NT2/D1 (cell line): Measurements from ENCODE around the gene EHD1.
A peak's percentile ranks its signal among the peaks of the same experiment; 100 is the strongest.

ENCODE experiments used
- DNase-seq: peaks from one replicate; pipeline ENCODE4 v3.0.0-alpha.2; 2011; ENCODE audit warnings: low read depth, low spot score
- H3K27me3 ChIP-seq: 2 replicates; pipeline ENCODE4 v1.6.0; 2011; ENCODE audit warnings: mild to moderate bottlenecking; ENCODE audit not compliant: insufficient read length, insufficient read depth
- H3K36me3 ChIP-seq: 2 replicates; pipeline ENCODE4 v1.6.1; 2011; ENCODE audit warnings: mild to moderate bottlenecking, low read length, mixed read lengths; ENCODE audit not compliant: insufficient read depth, insufficient read length
- H3K4me1 ChIP-seq: 2 replicates; pipeline ENCODE4 v1.5.1; 2011; ENCODE audit not compliant: insufficient read depth, insufficient read length
- H3K4me3 ChIP-seq: 2 replicates; pipeline ENCODE4 v1.5.1; 2011; ENCODE audit warnings: low read depth; ENCODE audit not compliant: insufficient read length
- H3K9ac ChIP-seq: 2 replicates; pipeline ENCODE4 v1.6.0; 2011; ENCODE audit warnings: low read depth; ENCODE audit not compliant: insufficient read length
- H3K9me3 ChIP-seq: 2 replicates; pipeline ENCODE4 v1.5.1; 2011; ENCODE audit warnings: mild to moderate bottlenecking, low read length; ENCODE audit not compliant: insufficient read depth
- SUZ12 ChIP-seq: IDR thresholded peaks from 2 replicates; pipeline ENCODE4 v1.6.1; 2011; ENCODE audit not compliant: insufficient read length, insufficient read depth; ENCODE audit errors: extremely low read depth
- YY1 ChIP-seq: IDR thresholded peaks from 2 replicates; pipeline ENCODE4 v1.6.1; 2011; ENCODE audit not compliant: insufficient read length, insufficient read depth
- ZNF274 ChIP-seq: IDR thresholded peaks from 2 replicates; pipeline ENCODE4 v1.6.1; 2011; ENCODE audit warnings: mild to moderate bottlenecking, low read depth, low read length

EHD1 gene

DNA sequence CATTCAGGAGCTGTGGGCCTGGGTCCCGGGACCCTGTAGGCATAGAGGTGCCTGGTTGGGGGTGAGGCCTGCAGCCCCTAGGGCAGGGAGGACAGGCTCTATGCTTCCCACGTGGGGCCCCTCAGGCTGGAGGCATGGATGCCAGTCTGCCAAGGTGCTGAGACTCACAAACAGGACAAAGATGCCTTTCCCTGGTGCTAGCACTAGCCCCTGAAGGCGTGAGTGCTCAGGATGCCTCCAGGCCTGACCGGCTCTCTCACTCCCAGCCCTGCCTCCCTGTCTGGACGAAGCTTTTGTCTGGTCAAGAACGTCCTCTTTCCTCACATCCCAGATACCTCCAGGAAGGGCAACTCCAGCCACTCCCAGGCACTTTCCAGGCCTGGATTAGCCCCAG lies 36.1 kb downstream of the EHD1 start:
- Histone ChIP-seq H3K9ac (peak overlapping the region; percentile 74), H3K4me3 (no peak overlapping the region), H3K27me3 (no peaks in the 10 kb centered on the region), H3K4me1 (peaks cover 24% of the 10 kb centered on the region), H3K36me3 (peaks cover 21% of the 10 kb centered on the region), H3K9me3 (no peaks in the 10 kb centered on the region)
- no peak for TF ChIP-seq YY1
- no peak for TF ChIP-seq ZNF274
- no peak for TF ChIP-seq SUZ12
- no peak for DNase-seq

DNA sequence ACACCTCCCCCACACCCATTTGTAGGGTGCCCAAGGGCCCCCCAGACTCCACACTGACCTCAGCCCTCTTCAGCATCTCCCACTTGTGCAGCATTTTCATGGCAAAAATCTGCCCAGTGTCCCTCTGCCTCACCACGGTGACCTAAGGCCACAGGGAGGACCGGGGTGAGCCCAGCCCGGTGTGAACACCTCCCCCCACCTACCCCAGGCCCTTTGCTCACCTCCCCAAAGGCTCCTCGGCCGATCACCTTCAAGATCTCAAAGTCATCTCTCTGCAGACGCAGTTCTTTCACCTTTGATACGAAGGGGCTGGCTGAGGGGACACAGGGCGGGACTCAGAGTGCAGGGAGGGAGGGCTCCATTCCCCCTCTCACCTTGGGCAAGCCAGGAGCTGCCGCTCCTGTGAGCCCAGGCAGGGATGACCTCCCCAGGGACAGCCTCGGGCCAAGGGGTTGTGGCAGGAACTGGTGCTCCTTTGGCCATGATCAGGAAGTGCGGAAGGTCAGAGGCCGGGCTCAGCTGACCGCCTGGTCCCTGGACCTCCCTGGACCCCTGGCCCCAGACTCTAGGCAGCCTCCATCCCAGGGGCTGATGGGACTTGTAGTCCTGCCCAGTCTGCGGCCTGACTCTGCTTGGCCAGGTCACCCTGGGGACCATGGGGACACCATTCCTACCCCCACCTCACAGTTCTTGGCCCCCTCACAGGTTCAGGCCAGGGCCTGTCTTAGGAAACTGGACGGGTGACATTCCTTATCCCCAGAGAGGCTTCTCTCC lies 36.6 kb downstream of the EHD1 start:
- H3K36me3 ChIP-seq = peaks cover 25% of the 10 kb centered on the region
- H3K4me1 ChIP-seq = peaks cover 26% of the 10 kb centered on the region
- no peaks in the 10 kb centered on the region for H3K9me3 ChIP-seq
- DNase-seq = no peak
- H3K9ac ChIP-seq = peak overlapping the region; percentile 74
- H3K4me3 ChIP-seq = no peak overlapping the region
- H3K27me3 ChIP-seq = no peaks in the 10 kb centered on the region
- no peak for TF ChIP-seq SUZ12
- no peak for TF ChIP-seq YY1
- no peak for TF ChIP-seq ZNF274

DNA sequence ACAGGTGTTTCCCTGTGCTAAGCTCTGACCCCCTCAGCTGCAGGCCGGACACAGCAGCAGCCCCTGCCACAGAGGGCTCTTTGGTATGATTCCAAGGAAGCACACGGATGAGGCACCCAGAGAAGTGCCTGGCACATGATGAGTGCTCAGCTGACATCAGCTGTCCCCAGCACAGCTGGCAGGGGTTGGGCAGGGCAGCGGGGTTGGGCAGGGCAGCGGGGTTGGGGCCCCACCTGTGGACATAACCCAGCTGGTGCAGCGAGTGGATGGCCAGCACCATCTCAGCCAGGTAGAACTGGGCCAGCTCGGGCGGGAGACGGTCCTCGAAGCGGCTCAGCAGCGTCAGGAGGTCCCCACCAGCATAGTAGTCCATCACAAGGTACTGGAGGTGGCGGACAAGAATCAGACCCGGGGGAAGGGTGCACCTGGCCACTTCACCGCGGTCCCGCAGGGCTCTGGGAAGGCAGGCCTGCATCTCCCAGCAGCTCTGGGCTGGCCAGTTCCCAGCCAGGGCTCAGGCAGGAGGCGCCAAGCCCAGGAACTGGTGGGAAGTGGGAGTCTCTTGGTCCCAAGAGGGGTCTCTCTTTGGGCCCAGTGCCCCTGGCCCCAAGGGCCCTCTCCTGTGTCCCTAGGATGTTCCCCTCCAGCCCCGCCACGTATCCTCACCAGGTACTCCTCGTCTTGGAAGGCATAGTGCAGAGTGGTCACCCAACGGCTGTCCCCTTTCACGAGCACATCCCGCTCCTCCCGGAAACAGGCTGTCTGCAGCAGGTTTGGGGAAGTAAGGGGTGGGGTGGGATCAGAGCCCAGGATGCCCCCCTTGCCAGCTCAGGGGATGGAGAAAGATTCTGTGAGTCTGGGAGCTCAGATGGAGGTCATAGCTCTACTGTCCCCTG lies 38.3 kb downstream of the EHD1 start:
- Histone ChIP-seq H3K36me3 (peaks cover 37% of the 10 kb centered on the region), H3K4me1 (peaks cover 26% of the 10 kb centered on the region), H3K9ac (no peak overlapping the region), H3K9me3 (no peaks in the 10 kb centered on the region), H3K4me3 (no peak overlapping the region), H3K27me3 (no peaks in the 10 kb centered on the region)
- TF ChIP-seq ZNF274 (no peak), YY1 (no peak), SUZ12 (no peak)
- no peak for DNase-seq

DNA sequence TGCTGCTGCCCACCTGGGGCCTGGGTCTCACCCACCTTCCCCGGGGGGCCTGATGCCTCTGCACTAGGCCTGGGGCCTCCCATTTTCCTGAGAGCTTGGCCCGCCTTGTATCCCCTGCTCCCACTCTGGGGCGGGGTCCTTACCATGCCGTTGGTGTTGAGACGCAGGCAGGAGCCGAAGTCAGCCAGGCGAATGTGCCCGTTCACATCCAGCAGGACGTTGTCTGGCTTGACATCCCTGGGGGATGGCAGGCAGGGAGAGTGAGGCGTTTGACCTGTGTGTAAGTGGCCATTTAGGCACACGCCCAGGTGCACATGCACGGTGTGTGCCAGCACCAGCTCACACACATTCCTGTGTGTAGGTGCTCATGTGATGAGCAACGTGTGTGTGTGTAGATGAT lies 39.1 kb downstream of the EHD1 start:
- DNase-seq = no peak
- H3K9me3 ChIP-seq = no peaks in the 10 kb centered on the region
- TF ChIP-seq ZNF274 (no peak), SUZ12 (no peak), YY1 (no peak)
- H3K27me3 ChIP-seq = no peaks in the 10 kb centered on the region
- peaks cover 26% of the 10 kb centered on the region for H3K4me1 ChIP-seq
- H3K36me3 ChIP-seq = peaks cover 43% of the 10 kb centered on the region
- no peak overlapping the region for H3K9ac ChIP-seq
- H3K4me3 ChIP-seq = no peak overlapping the region

DNA sequence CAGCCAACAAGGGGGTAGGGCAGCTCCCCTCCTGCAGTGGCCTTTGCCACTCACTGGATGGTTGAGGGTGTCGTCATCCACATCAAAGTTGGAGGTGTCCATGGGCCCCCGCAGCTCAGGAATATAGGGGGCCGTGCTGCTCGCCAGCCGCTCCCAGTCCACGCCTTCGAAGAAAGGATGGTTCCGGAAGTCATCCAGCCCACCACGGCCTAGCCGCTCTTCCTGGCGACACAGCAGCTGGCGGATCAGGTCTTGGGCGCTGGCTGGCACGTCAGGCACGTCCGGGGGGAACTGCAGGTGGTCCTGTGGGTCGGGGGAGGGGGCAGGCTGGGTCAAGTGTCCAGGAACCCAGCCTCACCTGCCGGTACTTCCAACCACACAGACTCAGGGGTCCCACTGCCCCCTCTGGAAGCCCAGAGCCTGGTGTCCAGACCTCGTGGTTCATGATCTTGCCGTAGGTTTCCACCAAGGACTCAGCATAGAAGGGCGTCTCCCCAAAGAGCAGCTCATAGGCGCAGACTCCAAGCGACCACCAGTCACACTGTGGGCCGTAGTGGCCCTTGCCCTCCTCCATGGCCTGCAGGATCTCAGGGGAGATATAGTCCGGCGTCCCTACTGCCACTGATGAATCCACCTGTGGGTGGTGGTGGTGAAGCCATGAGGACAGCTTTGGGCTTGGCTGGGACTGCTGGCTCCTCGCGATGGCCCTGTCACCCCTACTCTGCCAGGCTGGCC lies 39.7 kb downstream of the EHD1 start:
- no peak for DNase-seq
- H3K4me3 ChIP-seq = no peak overlapping the region
- peaks cover 22% of the 10 kb centered on the region for H3K4me1 ChIP-seq
- TF ChIP-seq SUZ12 (no peak), YY1 (no peak), ZNF274 (no peak)
- peaks cover 48% of the 10 kb centered on the region for H3K36me3 ChIP-seq
- H3K27me3 ChIP-seq = no peaks in the 10 kb centered on the region
- no peak overlapping the region for H3K9ac ChIP-seq
- no peaks in the 10 kb centered on the region for H3K9me3 ChIP-seq

DNA sequence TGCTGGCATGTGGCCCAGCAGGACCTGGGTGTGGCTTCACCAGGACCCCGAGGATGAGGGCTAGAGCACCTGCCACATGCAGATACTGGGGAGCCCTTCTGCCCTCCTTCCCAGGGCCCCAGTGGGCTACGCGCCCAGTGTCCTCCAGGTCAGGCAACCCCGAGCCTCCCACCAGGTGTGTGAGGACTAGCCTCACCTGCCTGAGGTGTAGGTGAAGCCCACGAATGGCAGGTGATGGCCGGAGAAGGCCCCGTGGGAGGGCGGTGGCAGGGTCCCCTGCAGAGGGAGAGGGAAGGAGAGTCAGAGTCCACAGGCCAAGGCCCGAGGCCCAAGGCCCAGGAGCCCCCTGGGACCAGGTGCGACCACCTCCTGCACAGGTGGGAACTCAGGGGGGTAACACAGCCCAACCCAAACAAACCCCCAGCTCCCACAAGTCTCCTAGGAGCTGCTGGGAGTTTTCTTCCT lies 40.5 kb downstream of the EHD1 start:
- peaks cover 57% of the 10 kb centered on the region for H3K36me3 ChIP-seq
- no peak for DNase-seq
- H3K9ac ChIP-seq = no peak overlapping the region
- H3K4me3 ChIP-seq = no peak overlapping the region
- H3K9me3 ChIP-seq = no peaks in the 10 kb centered on the region
- H3K27me3 ChIP-seq = no peaks in the 10 kb centered on the region
- H3K4me1 ChIP-seq = peaks cover 17% of the 10 kb centered on the region
- TF ChIP-seq ZNF274 = no peak
- no peak for TF ChIP-seq YY1
- no peak for TF ChIP-seq SUZ12
